ENCODE data around the gene RBSN. TPM values are rescaled to one million over a fixed set of nuclear protein-coding genes. Genes with fewer than 3 reads are reported as not detected.

Gene RBSN
- total and polyA plus RNA-seq, 2 of the 4 experiments (the other 2 are of a cell fraction), result 8.7 to 33.7 TPM

- Histone ChIP-seq H3K14ac (replicated peaks; ENCODE audit: low read depth, low read length) (no peak overlapping the region), H3K79me1 (ENCODE audit: low read depth in 1 of 2, low read length in 2 of 2) (peaks cover 3 to 9% of the 10 kb centered on the region in 2 experiments; a peak in 2 of 4 replicates), H3K9me3 (ENCODE audit: control insufficient read depth, insufficient read depth, low read length) (no peaks in the 10 kb centered on the region), H2BK5ac (ENCODE audit: low read depth, low read length, poor library complexity, severe bottlenecking) (no peak overlapping the region), H3K36me3 (ENCODE audit: control insufficient read depth, insufficient read depth, low read length) (peaks cover 58% of the 10 kb centered on the region), H4K20me1 (ENCODE audit: insufficient read depth, low read length) (no peaks in the 10 kb centered on the region; the same call in none of the 2 replicates), H2AK9ac (replicated peaks; ENCODE audit: low read depth, low read length, poor library complexity) (no peak overlapping the region), H3K27me3 (ENCODE audit: control insufficient read depth, insufficient read depth, low read length) (no peaks in the 10 kb centered on the region), H3K56ac (ENCODE audit: extremely low read depth, insufficient read depth, low read length) (no peak overlapping the region), H2BK15ac (ENCODE audit: low read depth, low read length) (no peak overlapping the region), H2BK120ac (ENCODE audit: low read depth, low read length) (no peak overlapping the region), H2AK5ac (ENCODE audit: low read depth, low read length) (no peak overlapping the region), H2AFZ (replicated peaks; ENCODE audit: low read length, poor library complexity) (no peak overlapping the region), H3K9me1 (ENCODE audit: insufficient read depth, low read length) (no peaks in the 10 kb centered on the region), H3K23ac (ENCODE audit: low read depth, low read length) (no peak overlapping the region), H3K9ac (ENCODE audit: low read depth, low read length) (no peak overlapping the region), H4K5ac (ENCODE audit: low read depth, low read length) (no peak overlapping the region), H4K91ac (ENCODE audit: insufficient read depth, low read depth, low read length) (no peak overlapping the region), H3K4me3 (ENCODE audit: insufficient read depth, low read depth, low read length) (no peak overlapping the region), H3K4me2 (ENCODE audit: low read depth, low read length) (no peak overlapping the region), H3K27ac (ENCODE audit: insufficient read depth, low read length) (no peak overlapping the region), H3K18ac (ENCODE audit: low read depth, low read length) (no peak overlapping the region), H3K4me1 (ENCODE audit: control insufficient read depth, insufficient read depth, low read length) (peaks cover 4% of the 10 kb centered on the region), H2BK20ac (ENCODE audit: low read depth, low read length) (no peak overlapping the region), H4K8ac (ENCODE audit: low read depth in 2 of 2, low read length in 2 of 2) (no peak overlapping the region), H3K4ac (ENCODE audit: low read depth, low read length) (no peak overlapping the region)
- CTCF ChIA-PET, result no interaction called here
- BruUV-seq (replicated peaks), result no TSS peak
- ATAC-seq (ENCODE audit: low read depth) (no peak), DNase-seq (no peak)
- 94% methylated on average over 4 of the region's 6 CpGs; no CpG with 5 or more reads in 1 of the 2 experiments for WGBS, 2 experiments (ENCODE audit: extremely low coverage in 2 of 2, insufficient read length in 1 of 2)
- dilution Hi-C loops (cut with HindIII; ENCODE audit: low sequenced_read_pairs, unreplicated experiment) (no loop called here), in situ Hi-C loops (cut with MboI; ENCODE audit: low sequenced_read_pairs) (loop anchor here (25.0 kb wide), 1 partner anchor 376 kb away; the partner anchor contains the start of gene CCDC174), intact Hi-C loops (cut with micrococcal nuclease) (no loop called here)
- POLR2A ChIA-PET (ENCODE audit: unreplicated experiment), result no interaction called here
- TF ChIP-seq USF2 (IDR thresholded peaks at IDR 0.05; ENCODE audit: low read depth, low read length), result no peak
- no peak for TF ChIP-seq MAZ (IDR thresholded peaks at IDR 0.05; ENCODE audit: borderline replicate concordance, low read depth, low read length)
- TF ChIP-seq RCOR1 (IDR thresholded peaks at IDR 0.05; ENCODE audit: insufficient replicate concordance, low read length), result no peak
- TF ChIP-seq CHD1 (IDR thresholded peaks at IDR 0.05; ENCODE audit: low read depth, low read length), result no peak
- no peak for TF ChIP-seq MAFK (IDR thresholded peaks at IDR 0.05; ENCODE audit: low read depth, low read length)
- no peak for TF ChIP-seq POLR2A (IDR thresholded peaks at IDR 0.05; ENCODE audit: low read depth, low read length)
- no peak for TF ChIP-seq CTCF (conservative IDR thresholded peaks at IDR 0.05; ENCODE audit: low read depth, low read length)
- no peak for TF ChIP-seq BHLHE40 (IDR thresholded peaks at IDR 0.05; ENCODE audit: low read depth, low read length)
- TF ChIP-seq FOS (IDR thresholded peaks at IDR 0.05; ENCODE audit: low read depth, low read length), result no peak
- TF ChIP-seq RFX5 (IDR thresholded peaks at IDR 0.05; ENCODE audit: low read depth, low read length), result no peak
- TF ChIP-seq SMC3 (IDR thresholded peaks at IDR 0.05; ENCODE audit: low read depth, low read length), result no peak
Measured at GRCh38 chr3:15038306-15038705, 60.6 kb downstream of the RBSN start.

Data from IMR-90 (cell line).